ENCODE data around the gene CCDC9B.

Gene CCDC9B

GRCh38 chr15:40363611-40364010 is 22.9 kb upstream of the CCDC9B start:
- H2AFZ ChIP-seq (ENCODE audit: insufficient read depth, low read length, poor library complexity): no peak overlapping the region
- WGBS (ENCODE audit: extremely low coverage, insufficient coverage, insufficient read length): no CpG with 5 or more reads among the region's 8 CpGs

GRCh38 chr15:40361640-40362039 is 20.9 kb upstream of the CCDC9B start:
- DNase-seq: no peak
- no peak overlapping the region for H2AK5ac ChIP-seq (ENCODE audit: low read length)
- H3K27ac ChIP-seq (ENCODE audit: low read depth, low read length): no peak overlapping the region
- H4K91ac ChIP-seq (ENCODE audit: low read depth, low read length): no peak overlapping the region
- H2BK12ac ChIP-seq (ENCODE audit: low read length): no peak overlapping the region
- H3K18ac ChIP-seq (ENCODE audit: low read length): no peak overlapping the region
- no CpG with 5 or more reads among the region's 2 CpGs for WGBS (ENCODE audit: extremely low coverage, insufficient coverage, insufficient read length)
- H2AFZ ChIP-seq (ENCODE audit: insufficient read depth, low read length, poor library complexity): no peak overlapping the region
- no peak overlapping the region for H3K4ac ChIP-seq (ENCODE audit: low read depth, low read length)
- no peak overlapping the region for H3K4me3 ChIP-seq (ENCODE audit: low read depth, low read length)
- no peak overlapping the region for H3K23ac ChIP-seq (ENCODE audit: low read length)
- no peaks in the 10 kb centered on the region for H3K27me3 ChIP-seq (ENCODE audit: insufficient read depth, low read length)
- peaks cover 3 to 7% of the 10 kb centered on the region in 2 experiments for H3K4me1 ChIP-seq (ENCODE audit: control insufficient read depth in 1 of 2, insufficient read depth in 2 of 2, low read length in 2 of 2)
- no peak overlapping the region for H2BK120ac ChIP-seq (ENCODE audit: insufficient read depth, low read length, poor library complexity)
- no peak overlapping the region for H4K8ac ChIP-seq (ENCODE audit: low read depth, low read length)
- no peak overlapping the region for H2BK5ac ChIP-seq (ENCODE audit: low read depth, low read length, poor library complexity)
- no peaks in the 10 kb centered on the region for H3K79me1 ChIP-seq (ENCODE audit: low read length)
- H3K14ac ChIP-seq (ENCODE audit: low read length): no peak overlapping the region
- H3K79me2 ChIP-seq (ENCODE audit: control insufficient read depth, insufficient read depth, low read length, poor library complexity): no peaks in the 10 kb centered on the region
- H4K12ac ChIP-seq (ENCODE audit: low read depth, low read length): no peak overlapping the region
- no peak overlapping the region for H3K9ac ChIP-seq (ENCODE audit: low read length)
- H3K36me3 ChIP-seq (ENCODE audit: control insufficient read depth in 1 of 2, insufficient read depth in 2 of 2, low read length in 2 of 2): no peaks in the 10 kb centered on the region
- no peak overlapping the region for H3K4me2 ChIP-seq (ENCODE audit: low read length)
- no peaks in the 10 kb centered on the region for H3K9me3 ChIP-seq (ENCODE audit: insufficient read depth, low read depth, low read length)

More at GRCh38 chr15:40363611-40364010, 22.9 kb upstream of the CCDC9B start:
- Histone ChIP-seq H3K9me3 (ENCODE audit: insufficient read depth, low read depth, low read length) (peaks cover 4% of the 10 kb centered on the region), H2BK120ac (ENCODE audit: insufficient read depth, low read length, poor library complexity) (no peak overlapping the region), H3K27me3 (ENCODE audit: insufficient read depth, low read length) (peaks cover 2% of the 10 kb centered on the region), H4K8ac (ENCODE audit: low read depth, low read length) (no peak overlapping the region), H4K91ac (ENCODE audit: low read depth, low read length) (no peak overlapping the region), H3K27ac (ENCODE audit: low read depth, low read length) (no peak overlapping the region), H3K14ac (ENCODE audit: low read length) (no peak overlapping the region), H3K18ac (ENCODE audit: low read length) (no peak overlapping the region), H3K4me1 (ENCODE audit: control insufficient read depth in 1 of 2, insufficient read depth in 2 of 2, low read length in 2 of 2) (peaks cover 10 to 11% of the 10 kb centered on the region in 2 experiments), H3K9ac (ENCODE audit: low read length) (no peak overlapping the region), H3K79me2 (ENCODE audit: control insufficient read depth, insufficient read depth, low read length, poor library complexity) (no peaks in the 10 kb centered on the region), H2BK12ac (ENCODE audit: low read length) (no peak overlapping the region), H3K23ac (ENCODE audit: low read length) (no peak overlapping the region), H3K4me3 (ENCODE audit: low read depth, low read length) (no peak overlapping the region), H2AK5ac (ENCODE audit: low read length) (no peak overlapping the region), H3K79me1 (ENCODE audit: low read length) (peaks cover 3% of the 10 kb centered on the region), H4K12ac (ENCODE audit: low read depth, low read length) (no peak overlapping the region), H3K4me2 (ENCODE audit: low read length) (no peak overlapping the region), H2BK5ac (ENCODE audit: low read depth, low read length, poor library complexity) (no peak overlapping the region), H3K4ac (ENCODE audit: low read depth, low read length) (no peak overlapping the region), H3K36me3 (ENCODE audit: control insufficient read depth in 1 of 2, insufficient read depth in 2 of 2, low read length in 2 of 2) (no peaks in the 10 kb centered on the region)
- DNase-seq: no peak

- H2AK5ac ChIP-seq (ENCODE audit: low read length): no peak overlapping the region
- H3K14ac ChIP-seq (ENCODE audit: low read length): no peak overlapping the region
- no peak overlapping the region for H4K8ac ChIP-seq (ENCODE audit: low read depth, low read length)
- no peak overlapping the region for H3K27ac ChIP-seq (ENCODE audit: low read depth, low read length)
- H3K4me1 ChIP-seq (ENCODE audit: control insufficient read depth in 1 of 2, insufficient read depth in 2 of 2, low read length in 2 of 2): peaks cover 3 to 7% of the 10 kb centered on the region in 2 experiments
- no peaks in the 10 kb centered on the region for H3K36me3 ChIP-seq (ENCODE audit: control insufficient read depth in 1 of 2, insufficient read depth in 2 of 2, low read length in 2 of 2)
- H3K18ac ChIP-seq (ENCODE audit: low read length): no peak overlapping the region
- H4K12ac ChIP-seq (ENCODE audit: low read depth, low read length): no peak overlapping the region
- no peak overlapping the region for H2BK12ac ChIP-seq (ENCODE audit: low read length)
- no peak for DNase-seq
- no peak overlapping the region for H4K91ac ChIP-seq (ENCODE audit: low read depth, low read length)
- H3K4ac ChIP-seq (ENCODE audit: low read depth, low read length): no peak overlapping the region
- H3K27me3 ChIP-seq (ENCODE audit: insufficient read depth, low read length): no peaks in the 10 kb centered on the region
- H3K9ac ChIP-seq (ENCODE audit: low read length): no peak overlapping the region
- H3K79me2 ChIP-seq (ENCODE audit: control insufficient read depth, insufficient read depth, low read length, poor library complexity): no peaks in the 10 kb centered on the region
- no peak overlapping the region for H3K23ac ChIP-seq (ENCODE audit: low read length)
- no peak overlapping the region for H2BK120ac ChIP-seq (ENCODE audit: insufficient read depth, low read length, poor library complexity)
- H3K79me1 ChIP-seq (ENCODE audit: low read length): no peaks in the 10 kb centered on the region
- H3K4me2 ChIP-seq (ENCODE audit: low read length): no peak overlapping the region
- H3K9me3 ChIP-seq (ENCODE audit: insufficient read depth, low read depth, low read length): no peaks in the 10 kb centered on the region
- no peak overlapping the region for H3K4me3 ChIP-seq (ENCODE audit: low read depth, low read length)
- no peak overlapping the region for H2AFZ ChIP-seq (ENCODE audit: insufficient read depth, low read length, poor library complexity)
- no peak overlapping the region for H2BK5ac ChIP-seq (ENCODE audit: low read depth, low read length, poor library complexity)
- WGBS (ENCODE audit: extremely low coverage, insufficient coverage, insufficient read length): no CpG with 5 or more reads among the region's 4 CpGs
These were observed 19.3 kb upstream of the CCDC9B start for GRCh38 chr15:40360015-40360414.

GRCh38 chr15:40358471-40359353 is 18.0 kb upstream of the CCDC9B start:
- Histone ChIP-seq H3K4me1 (ENCODE audit: control insufficient read depth in 1 of 2, insufficient read depth in 2 of 2, low read length in 2 of 2) (peaks cover 3 to 7% of the 10 kb centered on the region in 2 experiments), H3K27ac (ENCODE audit: low read depth, low read length) (no peak overlapping the region), H3K79me1 (ENCODE audit: low read length) (no peaks in the 10 kb centered on the region), H2BK12ac (ENCODE audit: low read length) (no peak overlapping the region), H2AFZ (ENCODE audit: insufficient read depth, low read length, poor library complexity) (no peak overlapping the region), H3K79me2 (ENCODE audit: control insufficient read depth, insufficient read depth, low read length, poor library complexity) (no peaks in the 10 kb centered on the region), H2AK5ac (ENCODE audit: low read length) (no peak overlapping the region), H3K18ac (ENCODE audit: low read length) (no peak overlapping the region), H2BK120ac (ENCODE audit: insufficient read depth, low read length, poor library complexity) (no peak overlapping the region), H3K9me3 (ENCODE audit: insufficient read depth, low read depth, low read length) (no peaks in the 10 kb centered on the region), H4K91ac (ENCODE audit: low read depth, low read length) (no peak overlapping the region), H3K9ac (ENCODE audit: low read length) (no peak overlapping the region), H4K12ac (ENCODE audit: low read depth, low read length) (no peak overlapping the region), H3K36me3 (ENCODE audit: control insufficient read depth in 1 of 2, insufficient read depth in 2 of 2, low read length in 2 of 2) (no peaks in the 10 kb centered on the region), H2BK5ac (ENCODE audit: low read depth, low read length, poor library complexity) (no peak overlapping the region), H3K23ac (ENCODE audit: low read length) (no peak overlapping the region), H3K4ac (ENCODE audit: low read depth, low read length) (no peak overlapping the region), H3K14ac (ENCODE audit: low read length) (no peak overlapping the region), H3K27me3 (ENCODE audit: insufficient read depth, low read length) (no peaks in the 10 kb centered on the region), H3K4me2 (ENCODE audit: low read length) (peak overlapping the region; percentile 86), H3K4me3 (ENCODE audit: low read depth, low read length) (peak overlapping the region; percentile 61), H4K8ac (ENCODE audit: low read depth, low read length) (no peak overlapping the region)
- no peak for DNase-seq
- WGBS (ENCODE audit: extremely low coverage, insufficient coverage, insufficient read length): no CpG with 5 or more reads among the region's 31 CpGs

Data from trophoblast cell (in vitro differentiated cells and primary cell).